H1 (cell line): ENCODE results near the gene RSAD1. TPM values are rescaled to one million over a fixed set of nuclear protein-coding genes. Genes with fewer than 3 reads are reported as not detected.

Experiments used
- CTCF ChIA-PET: fragments of 300-600 bp; sonication (Branson Sonifier 250); formaldehyde crosslinking; loops from one replicate; lab custom pipeline; 2021; ENCODE audit not compliant: partially characterized antibody; lab: Charles Lee
- POLR2A ChIA-PET: fragments of 300-600 bp; sonication (Branson Sonifier 250); formaldehyde crosslinking; loops from one replicate; lab custom pipeline; 2021; ENCODE audit warnings: inconsistent platforms; ENCODE audit not compliant: partially characterized antibody; lab: Charles Lee
- DNase-seq, 2 experiments: peaks; one replicate each; pipeline versions ENCODE4 v3.0.0 to v3.0.0-alpha.2; 2010 to 2022; ENCODE audit warnings: low spot score in 2 of 2, low read depth in 1 of 2, mixed read lengths in 1 of 2
- FAIRE-seq: peaks from 2 replicates; lab custom pipeline; 2011; peaks lifted over from hg19 to GRCh38; lab: Jason Lieb, UNC
- H2AFZ ChIP-seq: 2 replicates; pipeline ENCODE4 v1.8.1; 2012; ENCODE audit warnings: low read length, inconsistent platforms
- H2AK5ac ChIP-seq: 2 replicates; pipeline ENCODE4 v1.6.1; 2013; ENCODE audit warnings: low read depth, low read length
- H2BK120ac ChIP-seq: replicated peaks from 2 replicates; pipeline ENCODE3; 2013; ENCODE audit warnings: low read depth, low read length, inconsistent platforms
- H2BK12ac ChIP-seq: 2 replicates; pipeline ENCODE4 v1.6.1; 2013; ENCODE audit warnings: low read depth, low read length
- H2BK15ac ChIP-seq: 2 replicates; pipeline ENCODE4 v1.6.1; 2013; ENCODE audit warnings: low read length
- H2BK20ac ChIP-seq: 2 replicates; pipeline ENCODE4 v1.6.1; 2013; ENCODE audit warnings: low read length
- H2BK5ac ChIP-seq: 2 replicates; pipeline ENCODE4 v1.6.1; 2013; ENCODE audit warnings: low read depth, low read length
- H3K14ac ChIP-seq: 2 replicates; pipeline ENCODE4 v1.6.1; 2013; ENCODE audit warnings: inconsistent platforms; ENCODE audit not compliant: insufficient read length
- H3K18ac ChIP-seq: 2 replicates; pipeline ENCODE4 v1.6.1; 2013; ENCODE audit warnings: low read length; ENCODE audit errors: extremely low read depth
- H3K23ac ChIP-seq: 2 replicates; pipeline ENCODE4 v1.6.1; 2013; ENCODE audit warnings: inconsistent platforms; ENCODE audit not compliant: insufficient read length
- H3K23me2 ChIP-seq: 2 replicates; pipeline ENCODE4 v1.6.1; 2013; ENCODE audit warnings: low read depth, low read length
- H3K27ac ChIP-seq: 2 replicates; pipeline ENCODE4 v1.6.1; 2011; ENCODE audit warnings: low read depth, low read length, inconsistent platforms
- H3K27me3 ChIP-seq, 4 experiments: replicated peaks in 1 of 4; 1 replicate in 1 of 4; 2 replicates in 3 of 4; pipeline versions ENCODE4 v1.6.1 to v1.8.1; 2011 to 2013; ENCODE audit warnings: low read length in 3 of 4, mild to moderate bottlenecking in 3 of 4, inconsistent platforms in 2 of 4, mixed read lengths in 2 of 4, moderate library complexity in 1 of 4; ENCODE audit not compliant: control insufficient read depth in 3 of 4, insufficient read depth in 3 of 4; ENCODE audit errors: extremely low read depth in 1 of 4
- H3K36me3 ChIP-seq, 4 experiments: 2 replicates each; pipeline versions ENCODE4 v1.6.1 to v1.8.1; 2011 to 2013; ENCODE audit warnings: mild to moderate bottlenecking in 4 of 4, low read length in 3 of 4, moderate library complexity in 2 of 4, control low read depth in 1 of 4, inconsistent platforms in 1 of 4; ENCODE audit not compliant: insufficient read depth in 4 of 4, control insufficient read depth in 2 of 4
- H3K4ac ChIP-seq: replicated peaks from 2 replicates; pipeline ENCODE3; 2013; ENCODE audit warnings: low read length, low read depth, mixed read lengths, inconsistent platforms; ENCODE audit not compliant: insufficient read length
- H3K4me1 ChIP-seq, 4 experiments: replicated peaks in 1 of 4; 1 replicate in 1 of 4; 2 replicates in 3 of 4; pipeline versions ENCODE4 v1.6.1 to v1.8.1; 2011 to 2013; ENCODE audit warnings: low read length in 3 of 4, inconsistent platforms in 2 of 4, mixed read lengths in 1 of 4; ENCODE audit not compliant: insufficient read depth in 4 of 4, control insufficient read depth in 3 of 4
- H3K4me2 ChIP-seq, 2 experiments: 2 replicates each; pipeline versions ENCODE4 v1.6.1 to v1.8.1; 2011 to 2013; ENCODE audit warnings: low read depth in 2 of 2, low read length in 2 of 2, control low read depth in 1 of 2, inconsistent platforms in 1 of 2, mild to moderate bottlenecking in 1 of 2; ENCODE audit not compliant: insufficient read depth in 1 of 2
- H3K4me3 ChIP-seq, 4 experiments: fragments of 200-600, 300-600 bp in 1 of 4; sonication (generic), shearing (Covaris generic), sonication (Bioruptor Twin) in 1 of 4; 2 replicates each; pipeline versions ENCODE4 v1.5.1 to v1.8.1; 2011 to 2016; ENCODE audit warnings: low read length in 4 of 4, low read depth in 3 of 4, control low read depth in 2 of 4, inconsistent platforms in 2 of 4, mild to moderate bottlenecking in 2 of 4, mixed read lengths in 1 of 4, moderate library complexity in 1 of 4; ENCODE audit not compliant: insufficient read depth in 2 of 4; ENCODE audit errors: extremely low read depth in 1 of 4
- H3K56ac ChIP-seq: replicated peaks from 2 replicates; pipeline ENCODE3; 2013; ENCODE audit warnings: low read depth, mild to moderate bottlenecking, mixed read lengths, low read length, inconsistent platforms; ENCODE audit not compliant: insufficient read length
- H3K79me1 ChIP-seq: 2 replicates; pipeline ENCODE4 v1.6.1; 2013; ENCODE audit warnings: low read depth, low read length, control low read depth
- H3K79me2 ChIP-seq, 2 experiments: 2 replicates each; pipeline versions ENCODE4 v1.6.1 to v1.8.1; 2012 to 2013; ENCODE audit warnings: low read length in 2 of 2, mild to moderate bottlenecking in 2 of 2, inconsistent platforms in 1 of 2; ENCODE audit not compliant: insufficient read depth in 2 of 2, control insufficient read depth in 1 of 2
- H3K9ac ChIP-seq, 4 experiments: replicated peaks in 1 of 4; 1 replicate in 1 of 4; 2 replicates in 3 of 4; pipeline versions ENCODE4 v1.6.1 to v1.8.1; 2011 to 2013; ENCODE audit warnings: low read depth in 3 of 4, low read length in 3 of 4, control low read depth in 2 of 4, mild to moderate bottlenecking in 2 of 4, moderate library complexity in 2 of 4, inconsistent platforms in 1 of 4; ENCODE audit errors: extremely low read depth in 1 of 4
- H3K9me3 ChIP-seq, 2 experiments: 2 replicates each; pipeline versions ENCODE4 v1.6.1 to v1.8.1; 2012 to 2013; ENCODE audit warnings: mild to moderate bottlenecking in 2 of 2, moderate library complexity in 2 of 2, control low read depth in 1 of 2, inconsistent platforms in 1 of 2, low read depth in 1 of 2, low read length in 1 of 2, mixed read lengths in 1 of 2; ENCODE audit not compliant: insufficient read depth in 2 of 2
- H4K20me1 ChIP-seq, 2 experiments: replicated peaks in 1 of 2; 2 replicates each; pipeline versions ENCODE3 to v1.8.1; 2011 to 2013; ENCODE audit warnings: inconsistent platforms in 2 of 2, low read length in 2 of 2, mild to moderate bottlenecking in 1 of 2; ENCODE audit not compliant: insufficient read depth in 2 of 2, control insufficient read depth in 1 of 2
- H4K5ac ChIP-seq: 2 replicates; pipeline ENCODE4 v1.6.1; 2013; ENCODE audit warnings: low read length, low read depth, mixed read lengths, inconsistent platforms; ENCODE audit not compliant: insufficient read length
- H4K8ac ChIP-seq: 2 replicates; pipeline ENCODE4 v1.8.0; 2013; ENCODE audit warnings: mild to moderate bottlenecking, moderate library complexity, low read length, inconsistent platforms; ENCODE audit not compliant: insufficient read depth; ENCODE audit errors: extremely low read depth
- H4K91ac ChIP-seq: replicated peaks from 2 replicates; pipeline ENCODE3; 2013; ENCODE audit warnings: low read length, mixed read lengths, inconsistent platforms; ENCODE audit not compliant: insufficient read length
- BACH1 ChIP-seq: IDR thresholded peaks from 2 replicates; pipeline ENCODE4 v1.6.1; 2012; ENCODE audit warnings: low read length, improper control_type of control experiment
- BRCA1 ChIP-seq: IDR thresholded peaks from 2 replicates; pipeline ENCODE4 v1.6.1; 2012; ENCODE audit warnings: low read depth, low read length, improper control_type of control experiment
- CBX5 ChIP-seq: fragments of 300-800, 300-1000 bp; sonication (generic); IDR thresholded peaks from 2 replicates; pipeline ENCODE4 v1.7.1; 2016; ENCODE audit warnings: antibody characterized with exemption, low read length, low read depth
- CTBP2 ChIP-seq: IDR thresholded peaks from 2 replicates; pipeline ENCODE4 v1.7.0; 2011; ENCODE audit warnings: borderline replicate concordance, mild to moderate bottlenecking, moderate library complexity, mixed read lengths, low read length; ENCODE audit not compliant: insufficient read depth, insufficient read length
- EP300 ChIP-seq, 2 experiments: IDR thresholded peaks; 1 replicate in 1 of 2; 2 replicates in 1 of 2; pipeline ENCODE4 v1.6.1; 2011 to 2012; ENCODE audit warnings: low read depth in 2 of 2, low read length in 2 of 2, mild to moderate bottlenecking in 2 of 2, borderline replicate concordance in 1 of 2, inconsistent platforms in 1 of 2, moderate library complexity in 1 of 2
- EZH2 ChIP-seq: fragments of 200-600 bp; sonication (generic); IDR thresholded peaks from 2 replicates; pipeline ENCODE4 v1.7.1; 2012; ENCODE audit warnings: low read depth, mild to moderate bottlenecking, moderate library complexity, low read length, inconsistent platforms; ENCODE audit not compliant: severe bottlenecking
- GABPA ChIP-seq: IDR thresholded peaks from 2 replicates; pipeline ENCODE4 v1.6.1; 2011; ENCODE audit warnings: mild to moderate bottlenecking, low read length, moderate library complexity, borderline replicate concordance; ENCODE audit not compliant: insufficient read depth
- PHF8 ChIP-seq: fragments of 200-600 bp; sonication (generic); conservative IDR thresholded peaks from 2 replicates; pipeline ENCODE4 v1.7.1; 2012; ENCODE audit warnings: low read depth, mild to moderate bottlenecking, inconsistent platforms, low read length, moderate library complexity
- POLR2A ChIP-seq, 2 experiments: IDR thresholded peaks; 1 replicate in 1 of 2; 2 replicates in 1 of 2; pipeline ENCODE4 v1.6.1; 2011; ENCODE audit warnings: low read depth in 2 of 2, low read length in 2 of 2, mild to moderate bottlenecking in 2 of 2; ENCODE audit errors: control extremely low read depth in 1 of 2
- POU5F1 ChIP-seq: IDR thresholded peaks from 2 replicates; pipeline ENCODE4 v1.6.1; 2011; ENCODE audit warnings: low read depth, mild to moderate bottlenecking, low read length, moderate library complexity
- RBBP5 ChIP-seq: IDR thresholded peaks from 2 replicates; pipeline ENCODE4 v1.7.1; 2012; ENCODE audit warnings: low read depth, mild to moderate bottlenecking, inconsistent platforms, low read length, moderate library complexity, borderline replicate concordance
- SIRT6 ChIP-seq: IDR thresholded peaks from one replicate; pipeline ENCODE4 v1.7.1; 2012; ENCODE audit warnings: low read length, inconsistent platforms
- SIX5 ChIP-seq: IDR thresholded peaks from 2 replicates; pipeline ENCODE4 v1.6.1; 2011; ENCODE audit warnings: mild to moderate bottlenecking, low read depth, low read length
- SUZ12 ChIP-seq: fragments of 200-600 bp; sonication (generic); IDR thresholded peaks from 2 replicates; pipeline ENCODE4 v1.6.1; 2012; ENCODE audit warnings: mild to moderate bottlenecking, inconsistent platforms, low read length, moderate library complexity, mixed read lengths
- TCF12 ChIP-seq: IDR thresholded peaks from 2 replicates; pipeline ENCODE4 v1.6.1; 2011; ENCODE audit warnings: low read depth, mild to moderate bottlenecking, low read length
- WGBS, 2 experiments: shearing (Covaris generic) in 1 of 2; methylation state at CpG; one replicate each; pipeline versions ENCODE4 v1.1.6 to v1.1.7; 2013 to 2015; ENCODE audit warnings: low lambda C conversion rate in 2 of 2, mixed read lengths in 2 of 2, inconsistent platforms in 1 of 2, low coverage in 1 of 2, missing lambda C conversion rate in 1 of 2; ENCODE audit not compliant: insufficient replicate concordance in 2 of 2, insufficient coverage in 1 of 2, insufficient read length in 1 of 2; ENCODE audit errors: extremely low coverage in 1 of 2, missing lambda C conversion rate in 1 of 2; 5-methylcytosine and 5-hydroxymethylcytosine counted together
- polyA plus RNA-seq, 7 experiments: library from polyadenylated mRNA; depleted of rRNA in 3 of 7; stranded (reverse) in 5 of 7; unstranded in 2 of 7; fragments of >200 nt in 5 of 7; fragments of 200-250 nt in 2 of 7; gene quantifications; 1 replicate in 5 of 7; 2 replicates in 1 of 7; 4 replicates in 1 of 7; pipeline versions ENCODE4 v1.2.1 to v1.2.3, GENCODE V29; 2011 to 2013; ENCODE audit warnings: missing spikeins in 2 of 7, mixed read lengths in 2 of 7
- total RNA-seq: library from RNA; stranded (reverse); fragmentation: NEBNext Ultra II Directional; extraction: Animal tissue kit (Norgen Biotek cat#: 25700); gene quantifications from 2 replicates; pipeline ENCODE4 v1.2.1, GENCODE V29; 2021

The RSAD1 gene
- total and polyA plus RNA-seq, 2 of the 8 experiments (the other 6 are each of a cell fraction or from before 2014, with no cell fraction given): 17.9 to 33.5 TPM

DNA sequence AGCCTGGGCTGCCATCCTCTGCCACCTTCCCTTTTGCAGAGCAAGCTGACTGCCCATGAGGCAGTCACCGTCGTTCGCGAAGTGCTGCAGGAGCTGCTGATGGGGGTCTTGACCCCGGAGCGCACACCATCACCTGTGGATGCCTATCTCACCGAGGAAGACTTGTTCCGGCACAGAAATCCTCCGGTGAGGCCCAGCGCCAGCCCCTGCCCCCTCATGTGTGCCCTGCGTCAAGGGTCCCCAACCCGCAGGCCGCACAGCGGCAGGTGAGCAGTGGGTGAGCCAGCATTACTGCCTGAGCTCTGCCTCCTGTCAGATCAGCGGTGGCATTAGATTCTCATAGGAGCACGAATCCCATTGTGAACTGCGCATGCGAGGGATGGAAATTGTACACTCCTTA lies 46.2 kb downstream of the RSAD1 start:
- H3K4me2 ChIP-seq: no peak overlapping the region
- no peaks in the 10 kb centered on the region; the same call in 1 of the 2 replicates for H3K23me2 ChIP-seq
- H4K5ac ChIP-seq: no peak overlapping the region
- DNase-seq: no peak
- no peak overlapping the region for H4K8ac ChIP-seq
- no peaks in the 10 kb centered on the region; a peak in 1 of 7 replicates for H3K27me3 ChIP-seq
- WGBS, 2 experiments: 94% methylated on average over 18 of the region's 18 CpGs; no CpG with 5 or more reads in 1 of the 2 experiments
- H2BK120ac ChIP-seq: no peak overlapping the region
- no peak overlapping the region for H2BK12ac ChIP-seq
- no peak for FAIRE-seq
- no peak overlapping the region for H2BK5ac ChIP-seq
- H2BK20ac ChIP-seq: no peak overlapping the region
- H2AFZ ChIP-seq: no peak overlapping the region
- H3K4ac ChIP-seq: no peak overlapping the region
- no peak overlapping the region for H2AK5ac ChIP-seq
- H3K79me2 ChIP-seq: no peaks in the 10 kb centered on the region
- H3K36me3 ChIP-seq: no peaks in the 10 kb centered on the region
- no peak overlapping the region for H2BK15ac ChIP-seq
- H3K9me3 ChIP-seq: no peaks in the 10 kb centered on the region
- no peak overlapping the region for H3K18ac ChIP-seq
- peaks cover 0 to 6% (median 0%) of the 10 kb centered on the region in 4 experiments; a peak in 2 of 7 replicates for H3K4me1 ChIP-seq
- H3K27ac ChIP-seq: no peak overlapping the region
- H4K91ac ChIP-seq: no peak overlapping the region
- ChIA-PET CTCF (interaction anchor here (0.6 to 3.4 kb wide), 8 partner anchors 9 to 128 kb away, joined by 3 to 15 read pairs (median 5); partner anchors contain the start of genes LRRC59 and RSAD1), POLR2A (no interaction called here)
- no peak overlapping the region for H3K4me3 ChIP-seq
- H3K9ac ChIP-seq: no peak overlapping the region
- no peak overlapping the region for H3K56ac ChIP-seq
- H3K23ac ChIP-seq: no peak overlapping the region
- H3K14ac ChIP-seq: no peak overlapping the region
- no peaks in the 10 kb centered on the region for H3K79me1 ChIP-seq
- no peaks in the 10 kb centered on the region for H4K20me1 ChIP-seq
- no peak for TF ChIP-seq GABPA
- no peak for TF ChIP-seq SUZ12
- no peak for TF ChIP-seq RBBP5
- TF ChIP-seq BACH1: no peak
- TF ChIP-seq POU5F1: no peak
- no peak for TF ChIP-seq EP300 (IDR thresholded peaks at IDR 0.05; ENCODE audit: borderline replicate concordance in 1 of 2, low read depth in 2 of 2, low read length in 2 of 2)
- TF ChIP-seq BRCA1: no peak
- TF ChIP-seq EZH2: no peak
- no peak for TF ChIP-seq TCF12
- TF ChIP-seq CTBP2: no peak
- no peak for TF ChIP-seq CBX5
- TF ChIP-seq SIX5: no peak
- TF ChIP-seq POLR2A (IDR thresholded peaks at IDR 0.05; ENCODE audit: control extremely low read depth in 1 of 2, low read depth in 2 of 2, low read length in 2 of 2): no peak
- no peak for TF ChIP-seq SIRT6
- TF ChIP-seq PHF8: no peak
